ENCODE results near the gene CEP97. TPM values are rescaled to one million over a fixed set of nuclear protein-coding genes. Genes with fewer than 3 reads are reported as not detected.
"Not testable (repeated sequence)": the region's sequence is repeated elsewhere in the genome, so short reads cannot be mapped to it uniquely, and the experiment has no call there.

The CEP97 gene
- total RNA-seq, 1 donor from 2014 or later = 15.9 TPM

DNA sequence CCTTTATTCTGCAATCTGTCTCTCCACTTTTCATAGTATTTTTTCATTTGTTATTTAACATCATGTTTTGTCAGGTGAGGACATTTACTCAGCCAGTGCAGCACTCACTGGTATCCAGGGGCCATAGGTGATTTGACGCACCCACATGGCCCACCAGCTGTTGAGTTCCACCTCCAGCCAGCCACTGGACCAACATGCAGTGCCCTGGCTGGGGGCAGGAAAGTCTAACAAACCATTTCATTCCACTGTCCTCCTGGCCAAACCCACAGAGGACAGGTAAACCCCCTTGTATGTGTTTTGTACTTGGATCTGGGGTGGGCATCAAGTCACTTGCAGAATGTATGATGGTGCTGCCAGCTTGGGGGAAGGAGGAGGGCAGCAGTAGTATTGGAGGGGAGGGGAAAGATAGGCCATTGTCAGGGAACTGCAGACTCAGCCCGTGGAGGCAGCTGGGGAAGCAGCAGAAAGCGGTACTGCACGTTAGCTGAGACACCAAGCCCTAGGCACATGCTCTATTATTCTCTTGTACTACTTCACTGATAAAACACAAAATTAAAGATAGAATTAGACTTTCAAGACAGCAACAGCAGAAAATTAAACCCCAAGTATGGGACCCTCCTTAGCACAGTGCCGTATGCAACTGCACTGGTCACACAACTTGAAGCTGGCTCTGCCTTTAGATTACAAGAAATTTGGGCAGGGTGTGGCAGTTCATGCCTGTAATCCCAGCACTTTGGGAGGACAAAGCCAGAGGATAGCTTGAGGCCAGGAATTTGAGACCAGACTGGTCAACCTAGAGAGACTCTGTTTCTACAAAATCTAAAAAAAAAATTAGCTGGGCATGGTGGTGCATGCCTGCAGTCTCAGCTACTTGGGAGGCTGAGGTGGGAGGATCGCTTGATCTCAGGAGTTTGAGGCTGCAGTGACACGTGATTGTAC, 22.4 kb upstream of the CEP97 start:
- DNase-seq = no peak

DNA sequence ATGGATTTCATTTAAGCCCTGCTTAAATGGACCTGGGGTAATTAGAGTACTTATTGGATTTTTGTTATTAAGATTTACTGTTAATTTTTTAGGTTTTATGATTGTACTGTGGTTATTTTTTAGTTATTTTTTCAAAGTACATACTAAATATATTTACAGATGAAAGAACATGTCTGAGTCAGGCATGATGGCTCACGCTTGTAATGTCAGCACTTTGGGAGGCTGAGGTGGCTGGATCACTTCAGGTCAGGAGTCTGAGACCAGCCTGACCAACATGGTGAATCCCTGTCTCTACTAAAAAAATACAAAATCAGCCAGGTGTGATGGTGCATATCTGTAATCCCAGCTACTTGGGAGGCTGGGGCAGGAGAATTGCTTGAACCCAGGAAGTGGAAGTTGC, 21.7 kb upstream of the CEP97 start:
- no peak for DNase-seq

DNA sequence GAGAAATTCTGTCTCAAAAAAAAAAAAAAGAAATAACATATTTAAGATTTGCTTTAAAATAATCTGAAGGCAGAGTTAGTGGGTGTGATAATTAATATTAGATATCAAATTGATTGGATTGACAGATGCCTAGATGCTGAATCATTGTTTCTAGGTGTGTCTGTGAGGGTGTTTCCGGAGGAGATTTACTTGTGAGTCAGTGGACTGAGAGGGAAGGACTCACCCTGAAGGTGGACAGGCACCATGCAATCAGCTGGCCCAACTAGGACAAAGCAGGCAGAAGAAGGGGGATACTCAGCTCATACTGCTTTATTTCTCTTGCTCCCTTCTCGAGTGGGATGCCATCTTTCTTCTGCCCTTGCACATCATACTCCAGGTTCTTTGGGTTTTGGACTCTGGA, 21.2 kb upstream of the CEP97 start:
- no peak for DNase-seq

DNA sequence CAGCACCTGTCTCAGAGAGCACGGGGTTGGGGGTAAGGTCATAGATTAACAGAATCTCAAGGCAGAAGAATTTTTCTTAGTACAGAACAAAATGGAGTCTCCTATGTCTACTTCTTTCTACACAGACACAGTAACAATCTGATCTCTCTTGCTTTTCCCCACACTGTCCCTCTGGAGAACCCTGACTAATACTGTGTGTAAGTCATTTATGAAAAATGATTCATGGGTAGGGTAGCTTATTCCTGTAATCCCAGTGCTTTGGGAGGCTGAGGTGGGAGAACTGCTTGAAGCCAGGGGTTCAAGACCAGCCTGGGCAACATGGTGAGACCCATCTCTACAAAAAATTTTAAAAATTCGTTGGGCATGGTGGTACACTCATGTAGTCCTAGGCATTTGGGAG, 19.8 kb upstream of the CEP97 start:
- not testable (repeated sequence) for DNase-seq

DNA sequence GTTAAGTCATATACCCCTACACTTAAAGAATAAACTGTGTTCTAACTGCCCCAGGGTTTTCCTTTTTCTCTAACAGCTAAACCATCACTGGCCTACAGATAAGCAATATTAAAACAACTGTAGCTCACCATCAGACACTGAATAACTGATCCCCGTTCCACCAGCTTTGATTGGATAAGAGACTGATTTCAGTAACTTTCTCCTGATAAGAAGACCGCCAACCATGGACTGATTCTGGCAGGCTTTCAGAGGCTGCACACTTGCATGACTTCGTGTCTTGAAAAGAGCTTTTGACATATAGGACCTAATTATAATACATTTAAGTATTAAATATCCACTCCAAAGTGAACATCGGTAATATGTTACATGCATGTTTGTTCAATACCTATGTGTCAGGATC, 15.3 kb upstream of the CEP97 start:
- no peak for DNase-seq

DNA sequence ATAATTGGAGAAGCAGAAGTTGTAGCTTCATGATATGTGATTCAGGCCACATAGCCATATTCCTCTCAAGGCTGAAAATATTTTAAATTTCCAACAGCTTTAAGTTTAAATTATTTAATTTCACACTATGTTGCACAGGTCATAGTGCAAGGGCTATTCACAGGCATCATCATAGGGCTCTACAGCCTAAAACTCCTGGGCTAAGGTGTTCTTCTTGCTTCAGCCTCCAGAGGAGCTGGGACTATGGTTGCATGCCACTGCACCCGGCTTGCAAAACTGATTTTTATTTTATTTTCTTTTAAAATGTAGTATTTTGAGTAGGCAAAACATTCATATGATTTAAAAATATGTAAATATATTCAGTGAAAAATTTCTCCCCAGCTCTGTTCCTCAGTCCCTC, 6.0 kb upstream of the CEP97 start:
- no peak for DNase-seq

DNA sequence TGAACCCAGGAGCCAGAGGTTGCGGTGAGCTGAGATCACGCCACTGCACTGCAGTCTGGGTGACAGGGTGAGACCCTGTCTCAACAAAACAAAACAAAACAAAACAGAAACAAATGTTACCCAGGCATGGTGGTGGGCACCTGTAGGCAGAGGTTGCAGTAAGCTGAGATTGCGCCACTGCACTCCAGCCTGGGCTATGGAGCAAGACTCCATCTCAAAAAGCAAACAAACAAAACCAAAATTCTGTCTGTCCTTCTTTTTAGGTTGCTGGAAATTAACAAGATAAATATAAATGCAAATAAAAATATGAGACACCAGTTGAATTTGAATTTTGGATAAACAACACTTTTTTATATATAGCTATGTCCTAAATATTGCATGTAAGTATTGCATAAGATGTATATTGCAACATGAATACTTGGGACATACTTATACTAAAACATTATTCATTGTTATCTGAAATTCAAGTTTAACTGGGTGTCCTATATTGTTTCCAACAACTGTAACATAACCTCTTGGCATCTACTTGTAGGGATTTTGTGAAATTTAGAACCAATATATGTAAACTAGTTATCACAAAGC, 4.7 kb upstream of the CEP97 start:
- no peak for DNase-seq

DNA sequence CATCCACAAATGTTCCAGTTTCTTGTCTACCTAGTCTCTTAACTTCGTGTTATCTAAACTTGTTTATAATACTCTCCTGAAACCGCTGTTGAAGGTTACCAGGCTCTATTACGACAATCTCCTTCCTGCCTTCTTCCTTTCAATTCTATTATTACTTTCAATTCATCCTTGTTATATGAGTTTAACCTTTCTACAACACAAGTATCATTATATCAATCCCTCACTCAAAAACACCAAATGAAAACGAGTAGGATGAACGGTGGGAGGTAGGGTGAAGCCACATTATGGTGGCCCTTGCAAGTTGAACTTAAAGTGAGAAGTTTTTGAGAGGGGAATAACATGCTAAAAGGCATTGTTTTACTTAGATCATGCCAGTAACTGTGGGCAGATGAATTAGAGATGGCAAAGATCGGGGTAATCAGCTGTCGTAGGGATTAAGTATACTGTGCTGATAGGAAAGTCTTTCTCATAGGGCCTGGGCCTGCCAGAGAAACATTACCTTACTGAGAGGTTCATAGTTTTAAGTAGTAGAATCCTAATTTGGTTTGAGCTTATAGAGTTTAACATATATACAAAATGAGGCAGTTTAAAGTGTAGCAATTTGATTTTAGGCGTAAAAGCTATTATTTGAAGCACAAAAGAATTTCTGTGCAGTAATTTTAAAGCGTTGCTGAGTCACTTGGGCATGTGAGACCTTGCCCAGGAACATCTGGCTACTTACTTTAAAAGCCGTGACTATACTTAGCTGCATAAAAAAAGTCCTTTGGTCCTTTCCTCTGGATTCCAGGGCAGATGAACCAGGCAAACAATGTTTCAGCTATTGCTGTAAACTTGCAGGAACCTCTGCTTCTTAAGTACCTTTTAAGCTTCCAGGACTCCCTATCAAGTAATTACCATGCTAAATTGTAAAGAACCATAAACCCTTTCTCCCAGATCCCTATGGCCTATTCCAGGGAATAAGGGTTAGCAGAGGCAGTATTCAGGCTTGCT, 3.3 kb upstream of the CEP97 start:
- no peak for DNase-seq

DNA sequence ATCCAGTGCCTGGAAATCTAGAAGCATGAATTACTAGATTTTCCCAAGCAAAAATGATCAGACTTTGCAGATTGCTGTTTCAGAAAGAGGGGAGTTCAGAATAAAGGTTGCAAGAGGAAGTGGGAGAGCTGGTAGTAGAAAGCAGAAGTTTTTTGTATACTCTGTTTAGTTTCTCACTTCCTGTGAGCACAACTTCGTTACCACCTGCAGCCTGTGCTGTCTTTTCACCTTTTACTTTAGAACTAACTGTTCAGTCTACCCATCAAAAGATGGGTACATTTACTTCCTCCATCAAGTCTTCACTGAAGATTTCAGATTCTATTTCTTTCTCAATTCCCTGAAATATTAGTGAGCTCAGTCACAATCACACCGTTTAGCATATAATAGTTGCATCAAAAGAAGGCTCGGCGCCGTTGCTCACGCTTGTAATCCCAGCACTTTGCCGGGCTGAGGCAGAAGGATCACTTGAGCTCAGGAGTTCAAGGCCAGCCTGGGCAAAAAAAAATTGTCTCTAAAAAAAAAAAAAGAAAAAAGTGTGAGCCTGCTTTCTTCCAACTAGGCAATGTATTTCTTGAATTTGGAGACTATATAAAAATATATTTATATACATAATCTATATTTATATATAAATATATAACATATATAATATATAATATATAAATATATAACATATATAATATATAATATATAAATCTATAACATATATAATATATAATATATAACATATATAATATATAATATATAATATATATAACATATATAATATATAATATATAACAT, 1.8 kb upstream of the CEP97 start:
- DNase-seq = no peak

DNA sequence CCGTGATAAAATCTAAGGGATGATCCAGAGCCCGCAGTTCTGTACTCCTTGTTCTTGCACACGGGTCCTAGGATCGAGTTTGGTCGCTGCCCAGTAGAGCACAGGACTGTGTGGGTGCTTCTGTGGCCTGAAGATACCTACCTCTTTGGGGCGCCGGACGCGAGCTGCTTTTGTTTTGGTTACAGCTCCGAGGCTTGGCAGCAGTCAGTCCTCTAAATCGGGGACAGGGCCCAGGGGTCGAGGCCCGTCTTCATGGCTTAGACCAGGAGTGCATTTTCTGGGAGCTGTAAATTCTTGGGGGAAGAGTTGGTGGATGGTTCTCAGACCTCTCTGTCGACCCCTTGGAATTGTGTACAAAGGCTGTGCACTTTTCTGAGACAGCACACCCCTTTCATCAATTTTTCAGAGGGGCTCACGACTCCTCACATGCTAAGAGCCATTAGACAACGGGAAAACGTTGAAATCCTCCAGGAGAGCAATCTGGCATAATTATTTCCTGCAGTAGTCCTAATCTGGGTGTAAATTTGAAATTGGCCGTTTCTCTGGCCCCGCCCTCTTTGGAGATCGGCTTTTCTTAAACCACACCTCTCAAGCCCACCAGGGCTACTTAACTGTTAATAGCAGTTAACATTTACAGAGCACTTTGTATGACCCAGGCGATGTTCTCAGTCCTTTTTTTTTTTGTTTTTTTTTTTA, 928 bp downstream of the CEP97 start:
- DNase-seq = no peak

DNA sequence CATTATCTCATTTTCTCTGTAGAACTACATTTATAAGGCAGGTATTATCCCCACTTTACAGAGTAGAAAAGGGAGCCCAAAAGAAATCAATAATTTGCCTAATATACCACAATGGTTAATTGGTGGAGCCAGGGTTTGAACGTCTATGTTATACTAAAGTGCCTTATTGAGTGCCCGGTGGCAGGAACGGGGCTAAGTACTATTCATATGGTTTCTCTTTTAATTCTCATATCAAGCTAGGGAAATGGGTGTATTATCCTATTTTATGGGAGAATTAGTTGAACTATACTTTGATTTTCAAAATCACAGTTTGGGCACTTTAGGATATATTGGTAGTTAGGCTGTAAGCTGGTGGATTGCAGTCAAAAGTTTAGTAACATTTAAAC, 1.5 kb downstream of the CEP97 start:
- DNase-seq = no peak

DNA sequence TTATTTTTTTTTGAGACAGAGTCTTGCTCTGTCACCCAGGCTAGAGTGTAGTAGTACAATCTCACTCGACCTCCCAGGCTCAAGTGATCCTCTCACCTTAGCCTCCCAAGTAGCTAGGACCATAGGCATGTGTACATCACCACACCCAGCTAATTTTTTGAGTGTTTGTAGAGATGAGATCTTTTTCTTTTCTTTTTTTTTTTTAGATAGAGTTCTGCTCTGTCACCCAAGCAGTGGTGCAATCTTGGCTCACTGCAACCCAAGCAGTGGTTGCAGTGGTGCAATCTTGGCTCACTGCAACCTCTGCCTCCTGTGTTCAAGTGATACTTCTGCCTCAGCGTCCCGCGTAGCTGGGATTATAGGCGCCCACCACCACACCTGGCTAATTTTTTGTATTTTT, 5.2 kb downstream of the CEP97 start:
- no peak for DNase-seq

DNA sequence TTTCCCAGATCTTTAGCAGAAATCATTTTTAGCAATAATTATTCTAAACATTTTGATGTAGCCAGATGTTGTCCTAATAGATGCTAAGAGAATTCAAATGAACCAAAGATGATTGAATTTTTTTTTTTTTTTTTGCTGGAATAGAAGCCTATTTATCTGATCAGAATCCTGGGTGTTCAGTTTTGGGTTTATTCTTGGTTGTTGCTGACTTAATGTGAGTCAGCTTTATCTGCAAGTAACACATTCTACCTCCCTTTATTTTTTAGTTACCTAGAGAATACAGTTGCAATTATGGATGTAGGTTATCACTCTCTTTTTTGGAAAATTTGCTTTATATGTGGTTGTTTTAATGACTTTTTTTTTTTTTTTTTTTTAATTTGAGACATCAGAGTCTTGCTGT, 6.4 kb downstream of the CEP97 start:
- DNase-seq = no peak

DNA sequence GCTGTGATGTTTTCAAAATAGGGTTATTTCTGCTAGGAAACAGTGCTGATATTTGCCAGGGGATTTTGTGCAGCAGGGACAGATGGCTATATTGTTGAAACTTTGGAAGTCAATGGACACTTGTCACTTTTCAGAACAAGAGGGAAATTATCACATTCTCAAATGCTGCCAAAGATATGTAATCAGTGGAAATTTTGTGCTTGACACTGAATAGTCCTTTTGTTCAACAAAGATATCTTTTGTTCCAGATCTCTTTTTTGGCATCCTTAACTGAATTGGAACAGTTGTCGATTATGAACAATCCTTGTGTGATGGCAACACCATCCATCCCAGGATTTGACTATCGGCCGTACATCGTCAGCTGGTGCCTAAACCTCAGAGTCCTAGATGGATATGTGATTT, 7.8 kb downstream of the CEP97 start:
- DNase-seq = no peak

DNA sequence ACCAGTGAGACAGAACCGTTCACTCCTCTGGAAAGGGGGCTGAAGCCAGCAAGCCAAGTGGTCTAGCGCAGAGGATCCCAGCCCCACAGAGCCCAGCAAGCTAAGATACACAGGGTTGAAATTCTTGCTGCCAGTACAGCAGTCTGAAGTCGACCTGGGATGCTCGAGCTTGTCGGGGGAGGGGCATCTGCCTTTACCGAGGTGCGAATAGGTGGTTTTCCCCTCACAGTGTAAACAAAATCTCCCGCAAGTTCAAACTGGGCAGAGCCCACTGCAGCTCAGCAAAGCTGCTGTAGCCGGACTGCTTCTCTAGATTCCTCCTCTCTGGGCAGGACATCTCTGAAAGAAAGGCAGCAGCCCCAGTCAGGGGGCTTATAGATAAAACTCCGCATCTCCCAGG, 11.4 kb downstream of the CEP97 start:
- DNase-seq = no peak

DNA sequence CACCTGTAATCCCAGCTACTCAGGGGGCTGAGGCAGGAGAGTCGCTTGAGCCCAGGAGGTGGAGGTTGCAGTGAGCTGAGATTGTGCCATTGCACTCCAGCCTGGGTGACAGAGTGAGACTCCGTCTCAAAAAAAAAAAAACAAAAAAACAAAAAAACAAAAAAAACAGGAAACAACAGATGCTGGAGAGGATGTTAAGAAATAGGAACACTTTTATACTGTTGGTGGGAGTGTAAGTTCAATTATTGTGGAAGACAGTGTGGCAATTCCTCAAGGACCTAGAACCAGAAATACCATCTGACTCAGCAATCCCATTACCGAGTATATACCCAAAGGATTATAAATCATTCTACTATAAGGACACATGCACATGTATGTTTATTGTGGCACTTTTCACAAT, 17.5 kb downstream of the CEP97 start:
- DNase-seq = not testable (repeated sequence)

DNA sequence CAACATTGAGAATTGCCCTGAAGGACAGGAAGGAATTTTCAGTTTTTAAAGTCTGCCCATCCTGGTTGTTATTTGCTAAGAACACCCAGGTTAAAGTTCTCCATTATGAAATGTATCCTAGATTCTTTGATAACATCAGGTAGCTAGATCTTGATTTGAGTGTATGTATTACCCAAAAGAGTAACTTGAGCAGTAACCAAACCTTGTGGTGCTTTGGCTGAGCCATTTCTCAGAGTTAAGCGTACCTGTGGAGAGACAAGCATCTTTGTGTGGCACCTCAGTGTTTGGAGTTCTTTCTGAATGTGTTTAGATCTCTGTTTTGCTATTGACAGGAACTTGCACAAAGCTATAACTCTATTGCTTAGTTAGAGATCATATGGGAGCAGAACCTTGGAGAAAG, 20.4 kb downstream of the CEP97 start:
- DNase-seq = no peak

DNA sequence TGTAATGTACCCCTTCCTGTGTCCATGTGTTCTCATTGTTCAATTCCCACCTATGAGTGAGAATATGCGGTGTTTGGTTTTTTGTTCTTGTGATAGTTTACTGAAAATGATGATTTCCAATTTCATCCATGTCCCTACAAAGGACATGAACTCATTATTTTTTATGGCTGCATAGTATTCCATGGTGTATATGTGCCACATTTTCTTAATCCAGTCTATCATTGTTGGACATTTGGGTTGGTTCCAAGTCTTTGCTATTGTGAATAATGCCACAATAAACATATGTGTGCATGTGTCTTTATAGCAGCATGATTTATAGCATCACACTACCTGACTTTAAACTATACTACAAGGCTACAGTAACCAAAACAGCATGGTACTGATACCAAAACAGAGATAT, 21.5 kb downstream of the CEP97 start:
- DNase-seq = not testable (repeated sequence)

DNA sequence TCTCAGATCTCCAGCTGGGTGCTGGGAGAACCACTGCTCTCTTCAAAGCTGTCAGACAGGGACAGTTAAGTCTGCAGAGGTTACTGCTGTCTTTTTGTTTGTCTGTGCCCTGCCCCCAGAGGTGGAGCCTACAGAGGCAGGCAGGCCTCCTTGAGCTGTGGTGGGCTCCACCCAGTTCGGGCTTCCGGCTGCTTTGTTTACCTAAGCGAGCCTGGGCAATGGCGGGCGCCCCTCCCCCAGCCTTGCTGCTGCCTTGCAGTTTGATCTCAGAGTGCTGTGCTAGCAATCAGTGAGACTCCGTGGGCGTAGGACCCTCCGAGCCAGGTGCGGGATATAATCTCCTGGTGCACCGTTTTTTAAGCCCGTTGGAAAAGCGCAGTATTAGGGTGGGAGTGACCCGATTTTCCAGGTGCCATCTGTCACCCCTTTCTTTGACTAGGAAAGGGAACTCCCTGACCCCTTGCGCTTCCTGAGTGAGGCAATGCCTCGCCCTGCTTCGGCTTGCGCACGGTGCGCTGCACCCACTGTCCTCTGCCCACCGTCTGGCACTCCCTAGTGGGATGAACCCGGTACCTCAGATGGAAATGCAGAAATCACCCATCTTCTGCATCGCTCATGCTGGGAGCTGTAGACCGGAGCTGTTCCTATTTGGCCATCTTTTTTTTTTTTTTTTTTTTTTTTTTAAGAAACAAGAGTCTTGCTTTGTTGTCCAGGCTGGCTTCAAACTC, 29.1 kb downstream of the CEP97 start:
- DNase-seq = not testable (repeated sequence)

DNA sequence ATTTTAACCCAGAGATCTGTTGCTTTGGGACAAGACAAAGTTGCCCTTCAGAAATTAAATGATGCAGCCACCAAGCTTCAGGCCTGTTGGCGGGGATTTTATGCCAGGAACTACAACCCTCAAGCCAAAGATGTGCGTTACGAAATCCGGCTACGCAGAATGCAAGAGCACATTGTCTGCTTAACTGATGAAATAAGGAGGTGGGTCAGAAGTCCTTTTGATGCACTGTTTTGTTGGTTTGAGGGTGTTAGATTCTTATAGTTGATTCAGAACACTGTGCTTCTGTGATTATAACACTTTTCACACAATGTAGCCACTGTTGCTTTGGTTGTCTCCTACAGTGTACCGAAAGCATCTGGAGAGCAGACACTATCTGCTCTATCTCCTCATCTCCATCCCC, 33.8 kb downstream of the CEP97 start:
- DNase-seq = no peak

Data from skin of body (tissue), 2 donors.